Ectodermal cell (in vitro differentiated cells): Measurements from ENCODE around the gene LRRFIP1. TPM values are rescaled to one million over a fixed set of nuclear protein-coding genes. Genes with fewer than 3 reads are reported as not detected.
A peak's percentile ranks its signal among the peaks of the same experiment; 100 is the strongest.

Experiments
- H3K27ac ChIP-seq: 2 replicates; pipeline ENCODE4 v1.7.0; 2013; ENCODE audit warnings: mild to moderate bottlenecking, low read depth, low read length; ENCODE audit not compliant: insufficient read depth, poor library complexity, severe bottlenecking
- H3K27me3 ChIP-seq: 2 replicates; pipeline ENCODE4 v1.7.0; 2013; ENCODE audit warnings: mild to moderate bottlenecking, low read length; ENCODE audit not compliant: insufficient read depth, control insufficient read depth, poor library complexity, severe bottlenecking
- H3K36me3 ChIP-seq: one replicate; pipeline ENCODE4 v1.7.0; 2013; ENCODE audit warnings: low read length; ENCODE audit not compliant: control insufficient read depth, insufficient read depth
- H3K4me1 ChIP-seq: one replicate; pipeline ENCODE4 v1.7.0; 2013; ENCODE audit warnings: low read length; ENCODE audit not compliant: control insufficient read depth, insufficient read depth
- H3K4me3 ChIP-seq: 2 replicates; pipeline ENCODE4 v1.7.0; 2013; ENCODE audit warnings: low read depth, low read length, control low read depth; ENCODE audit not compliant: insufficient read depth
- H3K9me3 ChIP-seq: 2 replicates; pipeline ENCODE4 v1.7.0; 2013; ENCODE audit warnings: mild to moderate bottlenecking, low read length, moderate library complexity; ENCODE audit not compliant: control insufficient read depth
- WGBS, 2 experiments: methylation state at CpG; one replicate each; pipeline ENCODE4 v1.1.7; 2013; ENCODE audit warnings: missing lambda C conversion rate in 2 of 2; 5-methylcytosine and 5-hydroxymethylcytosine counted together
- polyA plus RNA-seq, 4 experiments: library from polyadenylated mRNA; stranded (reverse); fragments of 50-300 nt; gene quantifications; one replicate each; pipeline ENCODE4 v1.2.3, GENCODE V29; 2013

LRRFIP1 gene, protein sequence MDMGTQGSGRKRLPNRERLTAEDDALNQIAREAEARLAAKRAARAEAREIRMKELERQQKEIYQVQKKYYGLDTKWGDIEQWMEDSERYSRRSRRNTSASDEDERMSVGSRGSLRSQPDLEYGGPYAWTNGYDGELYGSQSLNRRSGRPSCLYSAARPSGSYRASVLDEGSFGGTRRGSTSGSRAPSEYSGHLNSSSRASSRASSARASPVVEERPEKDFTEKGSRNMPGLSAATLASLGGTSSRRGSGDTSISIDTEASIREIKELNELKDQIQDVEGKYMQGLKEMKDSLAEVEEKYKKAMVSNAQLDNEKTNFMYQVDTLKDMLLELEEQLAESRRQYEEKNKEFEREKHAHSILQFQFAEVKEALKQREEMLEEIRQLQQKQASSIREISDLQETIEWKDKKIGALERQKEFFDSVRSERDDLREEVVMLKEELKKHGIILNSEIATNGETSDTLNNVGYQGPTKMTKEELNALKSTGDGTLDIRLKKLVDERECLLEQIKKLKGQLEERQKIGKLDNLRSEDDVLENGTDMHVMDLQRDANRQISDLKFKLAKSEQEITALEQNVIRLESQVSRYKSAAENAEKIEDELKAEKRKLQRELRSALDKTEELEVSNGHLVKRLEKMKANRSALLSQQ
- 33.0 TPM for polyA plus RNA-seq (2013, experiment 1 of 4)
- 32.3 TPM for polyA plus RNA-seq (2013, experiment 2 of 4)
- polyA plus RNA-seq (2013, experiment 3 of 4): 35.2 TPM
- polyA plus RNA-seq (2013, experiment 4 of 4): 44.9 TPM

DNA sequence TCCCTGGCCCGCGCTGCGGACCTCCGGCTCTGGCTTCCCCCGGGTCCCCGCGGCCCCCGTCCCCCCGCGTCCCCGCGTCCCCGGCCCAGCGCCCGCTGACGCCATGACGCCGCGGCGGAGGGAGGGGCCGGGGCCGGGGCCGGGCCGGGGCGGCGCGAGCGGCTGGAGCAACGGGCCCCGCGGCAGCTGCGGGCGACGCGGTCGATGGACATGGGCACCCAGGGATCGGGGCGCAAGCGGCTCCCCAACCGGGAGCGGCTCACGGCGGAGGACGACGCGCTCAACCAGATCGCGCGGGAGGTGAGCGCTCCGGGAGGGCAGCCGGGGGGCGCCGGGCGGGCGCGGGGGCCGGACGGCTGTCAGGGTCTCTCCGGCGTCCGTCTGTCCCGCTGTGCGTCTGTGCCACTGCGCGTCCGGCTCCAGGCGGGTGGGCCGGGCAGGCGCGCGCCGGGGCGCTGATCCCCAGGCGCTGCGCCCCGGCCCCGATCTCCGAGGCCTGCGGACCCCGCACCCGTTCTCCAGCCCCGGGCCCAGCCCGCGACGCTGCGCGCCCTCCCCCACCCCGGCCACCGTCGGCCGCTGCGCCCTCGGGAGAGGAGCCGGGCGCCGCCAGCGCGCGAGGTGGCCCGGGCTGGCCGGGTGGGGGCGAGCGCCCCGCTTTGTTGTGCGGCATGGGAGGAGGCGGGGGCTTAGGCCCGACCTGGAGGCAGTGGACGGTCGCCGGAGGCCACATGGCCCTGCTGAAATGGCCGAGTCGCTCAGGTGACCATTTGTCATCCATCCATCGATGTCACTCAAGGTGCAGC lies at the start of gene LRRFIP1:
Gene LRRFIP1, plus strand, starts transcription at position 147 of the 806 bp plus-strand sequence. Its CDS starts 58 bp downstream, at position 205.
- no peak within 1 kb of the TSS for H3K27ac ChIP-seq
- peak within 1 kb of the TSS; percentile 61 for H3K4me3 ChIP-seq
- peaks cover 9% of the 10 kb centered on the region for H3K4me1 ChIP-seq
- H3K9me3 ChIP-seq: no peaks in the 10 kb centered on the region
- H3K27me3 ChIP-seq: peaks cover 36% of the 10 kb centered on the region
- H3K36me3 ChIP-seq: no peaks in the 10 kb centered on the region
- WGBS, 2 experiments: 1% methylated on average over 114 of the region's 114 CpGs

DNA sequence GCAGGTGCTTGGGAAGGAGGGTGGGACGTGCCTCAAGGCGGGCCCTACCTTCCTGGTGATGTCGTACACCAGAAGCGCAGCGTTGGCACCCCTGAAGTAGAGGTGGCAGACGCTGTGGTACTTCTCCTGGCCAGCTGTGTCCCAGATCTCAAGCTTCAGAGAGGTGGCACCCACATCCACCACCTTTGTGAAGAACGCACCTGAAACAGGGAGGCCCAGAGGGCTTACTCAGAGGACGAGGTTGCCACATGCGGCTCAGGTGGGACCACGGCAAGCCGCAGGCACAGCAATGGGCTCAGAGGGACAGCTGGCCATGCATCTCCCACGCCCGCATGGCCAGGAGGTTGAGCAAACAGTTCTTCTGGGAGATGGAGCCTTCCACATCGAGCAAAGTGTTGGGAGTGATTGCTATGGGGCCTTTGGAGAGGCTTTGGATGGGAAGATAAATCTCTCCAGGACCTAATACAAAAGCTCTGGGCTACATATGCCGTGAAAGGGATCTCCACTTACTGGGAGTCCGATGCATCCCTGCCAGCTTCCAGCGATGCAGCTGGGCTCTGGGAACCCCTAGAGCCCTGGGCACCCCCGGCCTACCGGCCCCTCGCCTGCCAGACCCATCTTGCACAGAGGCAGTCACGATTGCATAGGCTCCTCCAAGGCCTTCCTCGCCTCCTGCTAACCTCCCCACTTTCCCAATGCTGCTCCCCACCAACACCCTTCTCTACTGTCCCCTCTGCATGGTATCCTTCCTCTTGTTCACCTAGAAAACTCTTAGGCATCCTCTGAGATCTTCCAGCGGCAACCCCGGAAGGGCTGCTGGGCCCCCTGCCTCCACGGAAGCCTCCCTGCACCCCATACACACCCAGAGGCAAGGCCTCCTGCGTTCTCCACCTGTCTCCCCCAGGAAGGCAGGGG lies 49.2 kb upstream of the LRRFIP1 start:
- Histone ChIP-seq H3K9me3 (no peaks in the 10 kb centered on the region), H3K27ac (no peak overlapping the region), H3K4me1 (peaks cover 4% of the 10 kb centered on the region), H3K36me3 (no peaks in the 10 kb centered on the region), H3K27me3 (no peaks in the 10 kb centered on the region), H3K4me3 (no peak overlapping the region)
- WGBS, 2 experiments: 93 to 94% methylated on average over 26 of the region's 26 CpGs

DNA sequence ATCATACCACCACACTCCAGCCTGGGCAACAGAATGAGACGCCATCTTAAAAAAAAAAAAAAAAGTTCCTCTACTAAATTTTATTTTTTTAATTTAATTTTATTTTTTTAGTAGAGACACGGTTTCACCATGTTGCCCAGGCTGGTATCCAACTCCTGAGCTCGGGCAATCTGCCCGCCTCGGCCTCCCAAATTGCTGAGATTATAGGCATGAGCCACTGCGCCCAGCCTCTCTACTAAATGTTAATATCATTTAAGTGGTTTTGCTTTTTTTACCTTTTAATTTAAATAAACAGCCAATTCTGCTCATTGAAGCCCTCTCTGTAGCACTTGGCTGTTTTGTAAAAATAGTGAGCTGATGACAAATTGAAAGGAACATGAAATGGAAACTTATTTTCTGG lies 46.1 kb upstream of the LRRFIP1 start:
- no peak overlapping the region for H3K27ac ChIP-seq
- peaks cover 10% of the 10 kb centered on the region for H3K4me1 ChIP-seq
- no peaks in the 10 kb centered on the region for H3K36me3 ChIP-seq
- H3K9me3 ChIP-seq: no peaks in the 10 kb centered on the region
- H3K27me3 ChIP-seq: no peaks in the 10 kb centered on the region
- WGBS, 2 experiments: 91 to 98% methylated on average over 4 to 5 of the region's 6 CpGs
- H3K4me3 ChIP-seq: no peak overlapping the region

DNA sequence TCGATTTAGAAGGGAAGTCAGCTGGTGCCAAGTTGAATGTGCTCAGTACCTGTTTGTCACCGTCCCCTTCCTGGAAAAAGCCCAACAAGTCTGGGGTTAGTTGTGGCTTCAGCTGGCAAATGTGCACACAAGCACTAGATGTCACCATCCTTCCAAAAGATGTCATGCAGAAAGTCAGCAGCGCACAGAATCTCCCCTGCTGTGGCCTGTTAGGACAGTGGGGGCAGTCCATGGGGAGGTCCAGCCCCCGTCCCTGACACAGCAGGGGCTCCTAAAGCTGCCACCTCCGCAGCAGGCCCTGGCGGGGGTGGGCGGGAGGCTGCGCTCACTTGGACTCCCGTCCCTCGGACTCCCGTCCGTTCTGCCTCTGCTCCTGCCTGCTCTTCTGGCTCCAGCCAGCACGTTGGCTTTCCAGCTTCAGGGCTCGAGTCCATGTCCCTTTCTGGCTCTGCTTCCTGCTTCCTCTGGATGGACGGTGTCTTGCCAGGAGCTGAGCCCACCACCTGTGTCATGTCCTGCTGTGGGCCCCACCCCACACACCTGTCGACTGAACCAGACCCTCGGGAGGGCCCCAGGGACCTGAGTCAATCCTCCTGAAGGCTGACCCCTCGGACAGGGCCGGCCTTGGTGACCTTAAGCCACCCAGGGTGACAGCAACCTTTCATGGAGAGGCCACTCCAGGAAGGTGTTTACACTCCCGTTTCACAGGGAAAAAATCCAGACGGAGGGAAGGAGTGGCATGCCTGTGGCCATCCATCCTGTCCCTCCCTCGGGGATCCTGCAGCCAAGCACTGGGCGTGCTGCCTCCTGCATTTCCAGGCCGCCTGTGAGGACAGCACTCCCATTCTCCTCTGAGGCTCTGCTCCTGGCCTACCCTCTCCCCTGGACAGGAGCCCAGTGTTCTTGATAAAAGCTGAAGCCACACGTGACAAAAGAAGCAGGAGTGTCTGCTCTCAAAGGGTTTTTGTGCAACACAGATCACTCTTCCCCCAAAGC lies 45.3 kb upstream of the LRRFIP1 start:
- Histone ChIP-seq H3K27ac (no peak overlapping the region), H3K4me3 (no peak overlapping the region)
- WGBS, 2 experiments: 41 to 43% methylated on average over 25 of the region's 25 CpGs

DNA sequence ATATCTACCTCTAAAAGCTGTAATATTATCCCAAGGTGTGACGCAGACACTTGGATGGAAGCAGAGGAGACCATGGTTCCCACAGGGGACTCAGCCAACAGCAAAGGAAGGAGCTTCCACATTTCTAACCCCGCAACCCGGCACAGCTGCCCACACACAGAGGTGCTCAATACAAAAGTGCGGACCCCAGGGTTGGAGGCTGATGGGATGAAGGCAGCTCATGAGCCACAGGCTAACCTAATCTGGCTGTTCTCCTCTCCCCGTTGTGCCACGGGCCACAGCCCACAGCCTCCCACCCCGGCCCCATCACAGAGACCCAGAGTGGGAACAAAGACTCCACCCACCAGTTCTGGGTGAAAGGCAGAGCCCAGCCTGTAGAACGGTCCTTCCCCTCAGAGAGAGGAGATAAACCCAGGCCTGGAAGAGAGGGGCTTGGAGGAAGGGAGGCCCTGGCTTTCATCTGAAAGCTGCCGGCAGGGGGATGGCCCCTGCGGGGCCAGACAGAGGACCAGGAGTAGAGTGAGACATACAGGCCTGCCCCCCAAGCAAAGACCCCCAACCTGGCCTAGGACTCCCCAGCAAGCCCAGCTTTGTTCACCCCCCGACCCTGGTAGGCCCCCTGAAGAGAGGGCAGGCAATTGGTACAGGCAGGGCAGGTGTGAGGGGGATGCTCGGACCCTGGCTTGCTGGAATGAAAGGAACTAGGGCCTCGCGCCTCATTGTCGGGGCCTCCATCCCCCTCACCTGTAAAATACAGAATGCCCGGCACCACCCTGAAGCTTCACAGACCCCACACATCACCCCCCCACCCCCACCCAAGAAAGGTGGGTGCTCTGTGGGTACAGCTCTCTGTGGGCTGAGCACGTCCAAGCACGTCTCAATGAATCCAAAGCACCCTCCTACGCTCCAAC lies 43.7 kb upstream of the LRRFIP1 start:
- Histone ChIP-seq H3K4me1 (peaks cover 10% of the 10 kb centered on the region), H3K36me3 (no peaks in the 10 kb centered on the region), H3K27me3 (no peaks in the 10 kb centered on the region), H3K9me3 (no peaks in the 10 kb centered on the region), H3K27ac (no peak overlapping the region), H3K4me3 (no peak overlapping the region)
- WGBS, 2 experiments: 72 to 76% methylated on average over 17 to 19 of the region's 19 CpGs

More for the DNA sequence above, 45.3 kb upstream of the LRRFIP1 start:
- H3K9me3 ChIP-seq: no peaks in the 10 kb centered on the region
- H3K27me3 ChIP-seq: no peaks in the 10 kb centered on the region
- peaks cover 10% of the 10 kb centered on the region for H3K4me1 ChIP-seq
- no peaks in the 10 kb centered on the region for H3K36me3 ChIP-seq

DNA sequence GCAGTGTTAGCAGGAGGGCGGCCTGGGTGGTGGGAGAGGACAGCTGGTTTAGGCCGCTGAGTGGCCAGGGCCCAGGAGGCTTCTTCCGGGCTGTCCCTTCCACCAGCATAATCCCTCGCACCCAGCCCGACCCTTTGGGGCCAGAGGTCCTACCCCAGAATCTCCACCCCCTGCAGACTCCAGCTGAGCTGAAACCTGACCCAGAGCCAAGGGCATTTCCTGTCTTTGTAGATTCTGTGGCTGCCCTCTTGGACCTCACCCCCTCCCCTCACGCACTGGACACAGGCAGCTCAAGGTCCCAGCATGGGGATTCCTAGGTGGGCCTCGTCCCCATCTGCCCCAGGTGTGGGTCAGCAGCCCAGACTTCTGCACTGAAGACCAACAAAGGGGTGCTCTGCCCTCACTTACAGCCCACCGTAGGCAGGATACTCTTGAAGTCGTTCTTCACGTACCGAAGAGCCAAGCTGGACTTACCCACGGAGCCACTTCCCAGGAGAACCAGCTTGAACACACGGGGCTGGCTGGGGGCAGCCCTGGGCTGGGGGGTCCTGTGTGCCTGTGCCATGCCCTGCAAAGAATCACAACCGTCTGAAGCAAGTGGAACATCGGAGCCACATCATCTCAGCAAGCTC lies 41.7 kb upstream of the LRRFIP1 start:
- Histone ChIP-seq H3K27me3 (no peaks in the 10 kb centered on the region), H3K36me3 (no peaks in the 10 kb centered on the region), H3K4me3 (no peak overlapping the region), H3K9me3 (no peaks in the 10 kb centered on the region), H3K4me1 (peaks cover 10% of the 10 kb centered on the region), H3K27ac (no peak overlapping the region)
- WGBS, 2 experiments: 89 to 90% methylated on average over 15 of the region's 15 CpGs

DNA sequence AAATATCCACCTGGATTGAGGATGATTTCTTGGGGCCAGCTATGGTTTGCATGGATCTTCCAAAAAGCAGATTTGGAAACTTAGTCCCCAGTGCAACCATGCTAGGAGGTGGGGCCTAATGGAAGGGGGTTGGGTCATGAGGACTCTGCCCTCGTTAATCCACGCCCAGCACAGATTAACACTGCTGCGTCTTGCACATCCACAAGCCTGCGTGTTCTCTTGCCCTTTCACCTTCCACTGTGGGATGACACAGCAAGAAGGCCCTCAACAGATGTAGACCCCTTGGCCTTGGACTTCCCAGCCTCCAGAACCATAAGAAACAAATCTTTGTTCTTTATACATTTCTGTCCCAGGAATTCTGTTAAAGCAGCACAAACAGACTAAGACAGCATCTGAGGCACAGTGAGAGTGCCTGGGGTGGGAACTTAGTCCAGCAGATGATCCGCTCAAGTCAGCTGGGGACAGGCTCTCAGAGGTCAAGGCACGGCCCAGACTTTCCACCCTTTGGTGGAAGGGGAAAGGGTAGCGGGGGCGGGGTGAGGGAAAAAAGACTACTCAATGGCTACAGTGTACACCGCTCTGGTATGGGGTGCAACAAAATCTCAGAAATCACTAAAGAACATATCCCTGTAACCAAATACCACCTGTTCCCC lies 39.2 kb upstream of the LRRFIP1 start:
- H3K27ac ChIP-seq: no peak overlapping the region
- H3K36me3 ChIP-seq: no peaks in the 10 kb centered on the region
- H3K9me3 ChIP-seq: no peaks in the 10 kb centered on the region
- H3K4me1 ChIP-seq: peaks cover 6% of the 10 kb centered on the region
- 93 to 94% methylated on average over 8 to 9 of the region's 9 CpGs for WGBS, 2 experiments
- H3K27me3 ChIP-seq: no peaks in the 10 kb centered on the region
- H3K4me3 ChIP-seq: no peak overlapping the region
